Upper lobe of left lung (tissue), 6 donors: Measurements from ENCODE around the gene DENND1C. TPM values are rescaled to one million over a fixed set of nuclear protein-coding genes. Genes with fewer than 3 reads are reported as not detected.

Source experiments
- ATAC-seq, 2 donors: fragments of 200-7000 bp; cut with Tn5 transposase; one replicate each; pipeline ENCODE4 v1.9.1; 2022; ENCODE audit warnings: mild to moderate bottlenecking in 2 of 2, moderate library complexity in 2 of 2; ENCODE audit not compliant: low FRiP score in 2 of 2
- DNase-seq, 2 donors: peaks; one replicate each; pipeline ENCODE4 v3.0.0-alpha.2; 2019 to 2020
- H3K27ac ChIP-seq, 4 donors: fragments of 200-600 bp; sonication (generic); one replicate each; pipeline ENCODE4 v1.5.1; 2016 to 2019
- H3K27me3 ChIP-seq, 4 donors: fragments of 200-600 bp; sonication (generic); one replicate each; pipeline ENCODE4 v1.5.1; 2017 to 2019
- H3K36me3 ChIP-seq, 4 donors: fragments of 200-600 bp; sonication (generic); one replicate each; pipeline ENCODE4 v1.5.1; 2016 to 2019
- H3K4me1 ChIP-seq, 4 donors: fragments of 200-600 bp; sonication (generic); one replicate each; pipeline ENCODE4 v1.5.1; 2018 to 2019
- H3K4me3 ChIP-seq, 4 donors: fragments of 200-600 bp; sonication (generic); one replicate each; pipeline ENCODE4 v1.5.1; 2017 to 2019; ENCODE audit warnings: mild to moderate bottlenecking in 2 of 4, moderate library complexity in 1 of 4
- H3K9me3 ChIP-seq, 4 donors: fragments of 200-600 bp; sonication (generic); one replicate each; pipeline ENCODE4 v1.5.1; 2018 to 2019
- EP300 ChIP-seq, 4 donors: sonication (generic); formaldehyde crosslinking; IDR thresholded peaks; one replicate each; pipeline ENCODE4 v1.5.1; 2017; ENCODE audit warnings: antibody characterized with exemption in 4 of 4, control low read depth in 2 of 4
- POLR2A ChIP-seq, 4 donors: fragments of 450-650 bp; IDR thresholded peaks; one replicate each; pipeline ENCODE4 v1.5.1; 2016 to 2017; ENCODE audit warnings: antibody characterized with exemption in 4 of 4, mild to moderate bottlenecking in 2 of 4
- POLR2AphosphoS5 ChIP-seq, 2 donors: sonication (generic); formaldehyde crosslinking; IDR thresholded peaks; one replicate each; pipeline ENCODE4 v1.5.1; 2017; ENCODE audit warnings: antibody characterized with exemption in 2 of 2
- WGBS, 2 donors: methylation state at CpG; one replicate each; pipeline ENCODE4 v1.1.5; 2017 to 2018; 5-methylcytosine and 5-hydroxymethylcytosine counted together
- total RNA-seq, 6 donors: library from RNA; depleted of rRNA in 4 of 6; stranded (reverse); fragments of >200 nt in 4 of 6; gene quantifications; one replicate each; pipeline versions ENCODE4 v1.1.0 to v1.2.1, GENCODE V29; 2016 to 2021
- TF ChIP-seq, protein P1 (sequence below), 6 experiments: fragments of 450-650 bp in 4 of 6; fragments of 200-600 bp in 2 of 6; sonication (generic) in 2 of 6; IDR thresholded peaks; one replicate each; pipeline ENCODE4 v1.5.1; 2016 to 2019; ENCODE audit warnings: antibody characterized with exemption in 6 of 6
- donor health status: DM: no; HTN: no; CAD: no; lungs with moderate emphysema.
- donor health status: DM: no; HTN: yes; CAD: no; lungs with severe emphysema.

DENND1C gene
- total RNA-seq, 6 donors from 2014 or later = 5.8 to 31.4 (median 12.6) TPM

DNA sequence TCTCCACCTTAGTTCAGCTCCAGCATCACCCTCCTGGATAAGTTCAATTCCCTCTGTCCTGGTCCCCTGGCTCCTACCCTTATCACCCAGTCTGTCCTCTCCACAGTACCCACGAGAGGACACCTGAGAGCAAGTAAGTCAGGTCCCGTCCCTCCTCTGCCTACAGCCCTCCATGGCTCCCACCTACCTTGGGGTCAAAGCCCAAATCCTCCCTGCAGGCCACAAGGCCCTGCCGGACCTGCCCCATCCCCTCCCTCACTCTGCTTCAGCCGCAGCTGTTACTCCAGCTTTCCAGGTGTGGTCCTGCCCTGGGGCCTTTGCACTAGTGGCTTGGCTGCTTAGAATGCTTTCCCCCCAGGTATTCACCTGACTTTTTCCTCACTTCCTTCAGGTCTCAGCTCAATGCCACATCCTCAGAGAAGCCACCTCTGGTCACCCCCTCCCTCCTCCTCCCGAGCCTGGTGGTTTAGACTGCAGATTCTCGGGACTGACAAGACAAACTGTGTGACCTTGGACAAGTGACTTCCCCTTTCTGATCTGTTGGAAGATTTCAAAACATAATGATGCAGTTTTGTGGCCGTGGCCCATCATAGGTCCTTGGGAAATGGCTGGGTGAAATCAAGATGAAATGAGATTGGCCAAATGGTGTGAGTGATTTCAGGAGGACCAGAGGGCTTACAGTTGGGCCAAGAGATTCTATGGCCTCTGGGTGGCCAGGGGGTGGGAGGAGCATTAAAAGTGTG lies 16.9 kb upstream of the DENND1C start:
- H3K36me3 ChIP-seq = no peaks in the 10 kb centered on the region
- H3K9me3 ChIP-seq = no peaks in the 10 kb centered on the region
- ATAC-seq (peak in 1 of 2 donors; percentile 12), DNase-seq (no peak)
- 61 to 77% methylated on average over 7 of the region's 7 CpGs for WGBS, 2 donors
- no peak overlapping the region for H3K27ac ChIP-seq
- H3K4me1 ChIP-seq = peaks cover 11 to 15% (median 11%) of the 10 kb centered on the region in 4 donors
- TF ChIP-seq POLR2A (IDR thresholded peaks at IDR 0.05) = no peak
- no peak for TF ChIP-seq POLR2AphosphoS5 (IDR thresholded peaks at IDR 0.05)
- TF ChIP-seq, protein P1, sequence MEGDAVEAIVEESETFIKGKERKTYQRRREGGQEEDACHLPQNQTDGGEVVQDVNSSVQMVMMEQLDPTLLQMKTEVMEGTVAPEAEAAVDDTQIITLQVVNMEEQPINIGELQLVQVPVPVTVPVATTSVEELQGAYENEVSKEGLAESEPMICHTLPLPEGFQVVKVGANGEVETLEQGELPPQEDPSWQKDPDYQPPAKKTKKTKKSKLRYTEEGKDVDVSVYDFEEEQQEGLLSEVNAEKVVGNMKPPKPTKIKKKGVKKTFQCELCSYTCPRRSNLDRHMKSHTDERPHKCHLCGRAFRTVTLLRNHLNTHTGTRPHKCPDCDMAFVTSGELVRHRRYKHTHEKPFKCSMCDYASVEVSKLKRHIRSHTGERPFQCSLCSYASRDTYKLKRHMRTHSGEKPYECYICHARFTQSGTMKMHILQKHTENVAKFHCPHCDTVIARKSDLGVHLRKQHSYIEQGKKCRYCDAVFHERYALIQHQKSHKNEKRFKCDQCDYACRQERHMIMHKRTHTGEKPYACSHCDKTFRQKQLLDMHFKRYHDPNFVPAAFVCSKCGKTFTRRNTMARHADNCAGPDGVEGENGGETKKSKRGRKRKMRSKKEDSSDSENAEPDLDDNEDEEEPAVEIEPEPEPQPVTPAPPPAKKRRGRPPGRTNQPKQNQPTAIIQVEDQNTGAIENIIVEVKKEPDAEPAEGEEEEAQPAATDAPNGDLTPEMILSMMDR (IDR thresholded peaks at IDR 0.05) = no peak
- H3K27me3 ChIP-seq = peaks cover 0 to 19% (median 9%) of the 10 kb centered on the region in 4 donors
- H3K4me3 ChIP-seq = no peak overlapping the region

GRCh38 chr19:6495947-6496346 lies 14.4 kb upstream of the DENND1C start:
- Histone ChIP-seq H3K27me3 (no peaks in the 10 kb centered on the region), H3K4me1 (no peaks in the 10 kb centered on the region), H3K27ac (no peak overlapping the region), H3K4me3 (no peak overlapping the region), H3K9me3 (peaks cover 0 to 10% (median 3%) of the 10 kb centered on the region in 4 donors), H3K36me3 (no peaks in the 10 kb centered on the region)
- ATAC-seq = peak in 1 of 2 donors; percentile 24
- peak in 1 of 2 donors; percentile 62 for DNase-seq
- TF ChIP-seq POLR2A (IDR thresholded peaks at IDR 0.05) (no peak), EP300 (IDR thresholded peaks at IDR 0.05) (no peak), POLR2AphosphoS5 (IDR thresholded peaks at IDR 0.05) (no peak)
- TF ChIP-seq, protein P1 (IDR thresholded peaks at IDR 0.05) = no peak
- WGBS, 2 donors = 95 to 99% methylated on average over 4 to 19 of the region's 19 CpGs

GRCh38 chr19:6494438-6495036 lies 12.9 kb upstream of the DENND1C start:
- Histone ChIP-seq H3K4me3 (no peak overlapping the region), H3K9me3 (peaks cover 0 to 10% (median 3%) of the 10 kb centered on the region in 4 donors), H3K36me3 (no peaks in the 10 kb centered on the region), H3K27ac (no peak overlapping the region), H3K27me3 (no peaks in the 10 kb centered on the region), H3K4me1 (no peaks in the 10 kb centered on the region)
- ATAC-seq = no peak
- no peak for DNase-seq
- 88 to 89% methylated on average over 8 of the region's 8 CpGs for WGBS, 2 donors
- TF ChIP-seq POLR2AphosphoS5 (IDR thresholded peaks at IDR 0.05) (no peak), EP300 (IDR thresholded peaks at IDR 0.05) (no peak), POLR2A (IDR thresholded peaks at IDR 0.05) (no peak)
- TF ChIP-seq, protein P1 (IDR thresholded peaks at IDR 0.05) = no peak

DNA sequence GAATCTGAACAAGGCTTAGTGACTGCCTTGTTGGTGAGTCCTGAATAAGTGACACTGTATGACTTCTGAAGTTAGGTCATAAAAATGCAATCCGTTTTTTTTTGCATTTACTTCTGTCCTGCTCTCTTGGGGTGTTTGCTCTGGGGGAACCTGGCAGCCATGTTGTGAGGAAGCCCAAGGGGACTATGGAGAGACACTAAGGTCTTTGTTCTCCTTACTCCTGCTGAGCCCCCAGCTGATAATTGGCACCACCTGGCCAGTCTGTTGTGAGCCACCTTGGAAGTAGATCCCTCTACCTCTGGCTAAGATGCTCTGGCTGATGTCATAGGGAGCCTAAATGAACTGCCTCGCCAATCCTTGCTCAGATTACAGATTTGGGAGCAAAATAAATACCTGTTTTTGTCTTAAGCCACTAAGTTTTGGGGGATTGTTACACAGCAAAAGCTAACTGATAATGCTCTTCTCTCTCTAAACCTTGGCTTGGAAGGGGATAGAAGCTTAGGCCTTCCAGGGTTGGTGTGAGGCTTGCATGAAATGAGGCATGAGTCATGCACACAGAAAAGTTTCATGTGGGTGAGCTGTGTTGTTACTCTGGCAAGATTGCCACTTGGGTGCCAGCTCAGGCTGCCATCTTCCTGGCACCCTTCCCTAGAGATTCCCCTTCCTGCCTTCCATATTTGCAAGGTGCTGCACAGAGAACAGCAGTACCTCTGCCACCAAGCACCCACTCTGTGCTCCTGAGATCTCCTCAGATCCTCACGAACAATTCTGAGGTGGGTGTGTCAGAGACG lies 10.4 kb upstream of the DENND1C start:
- H3K4me3 ChIP-seq = no peak overlapping the region
- H3K27me3 ChIP-seq = no peaks in the 10 kb centered on the region
- 91% methylated on average over 4 of the region's 4 CpGs for WGBS, 2 donors
- no peaks in the 10 kb centered on the region for H3K4me1 ChIP-seq
- no peaks in the 10 kb centered on the region for H3K36me3 ChIP-seq
- peaks cover 0 to 10% (median 3%) of the 10 kb centered on the region in 4 donors for H3K9me3 ChIP-seq
- no peak overlapping the region for H3K27ac ChIP-seq
- DNase-seq = no peak
- ATAC-seq = no peak
- TF ChIP-seq, protein P1 (IDR thresholded peaks at IDR 0.05) = no peak
- TF ChIP-seq EP300 (IDR thresholded peaks at IDR 0.05) = no peak
- TF ChIP-seq POLR2A (IDR thresholded peaks at IDR 0.05) = no peak
- no peak for TF ChIP-seq POLR2AphosphoS5 (IDR thresholded peaks at IDR 0.05)
